Measurements from ENCODE around the gene CCM2. TPM values are rescaled to one million over a fixed set of nuclear protein-coding genes. Genes with fewer than 3 reads are reported as not detected.
"Not testable (repeated sequence)": the region's sequence is repeated elsewhere in the genome, so short reads cannot be mapped to it uniquely, and the experiment has no call there.

Gene CCM2
- total RNA-seq, 1 donor from 2014 or later = 63.1 TPM

GRCh38 chr7:45007571-45008328 lies 7.7 kb downstream of the CCM2 start:
- peak overlapping the region; percentile 74 for H3K27ac Mint-ChIP-seq
- no peaks in the 10 kb centered on the region for H3K27me3 Mint-ChIP-seq
- intact Hi-C loops (cut with micrococcal nuclease) = no loop called here
- no peaks in the 10 kb centered on the region for H3K9me3 Mint-ChIP-seq
- peaks cover 48% of the 10 kb centered on the region for H3K4me1 Mint-ChIP-seq
- peak; percentile 77 for DNase-seq
- peaks cover 31% of the 10 kb centered on the region for H3K36me3 Mint-ChIP-seq (ENCODE audit: low read depth)
- H3K4me3 Mint-ChIP-seq = no peak overlapping the region

GRCh38 chr7:45013465-45013967 lies 13.5 kb downstream of the CCM2 start:
- Mint-ChIP-seq H3K9me3 (no peaks in the 10 kb centered on the region), H3K27me3 (no peaks in the 10 kb centered on the region), H3K27ac (peak overlapping the region; percentile 43), H3K4me1 (peaks cover 31% of the 10 kb centered on the region), H3K4me3 (no peak overlapping the region), H3K36me3 (ENCODE audit: low read depth) (peaks cover 33% of the 10 kb centered on the region)
- no peak for DNase-seq
- intact Hi-C loops (cut with micrococcal nuclease) = no loop called here

- DNase-seq = no peak
- no peaks in the 10 kb centered on the region for H3K9me3 Mint-ChIP-seq
- no peak overlapping the region for H3K4me3 Mint-ChIP-seq
- peaks cover 26% of the 10 kb centered on the region for H3K4me1 Mint-ChIP-seq
- H3K27ac Mint-ChIP-seq = no peak overlapping the region
- H3K27me3 Mint-ChIP-seq = no peaks in the 10 kb centered on the region
- intact Hi-C loops (cut with micrococcal nuclease) = no loop called here
- H3K36me3 Mint-ChIP-seq (ENCODE audit: low read depth) = peaks cover 30% of the 10 kb centered on the region
Observed at GRCh38 chr7:45015313-45015712, 15.3 kb downstream of the CCM2 start.

GRCh38 chr7:45017253-45017652 lies 17.3 kb downstream of the CCM2 start:
- H3K9me3 Mint-ChIP-seq = no peaks in the 10 kb centered on the region
- H3K27ac Mint-ChIP-seq = peak overlapping the region; percentile 6
- H3K4me1 Mint-ChIP-seq = peaks cover 36% of the 10 kb centered on the region
- H3K27me3 Mint-ChIP-seq = no peaks in the 10 kb centered on the region
- peaks cover 30% of the 10 kb centered on the region for H3K36me3 Mint-ChIP-seq (ENCODE audit: low read depth)
- intact Hi-C loops (cut with micrococcal nuclease) = no loop called here
- no peak overlapping the region for H3K4me3 Mint-ChIP-seq
- DNase-seq = no peak

GRCh38 chr7:45020915-45021314 lies 20.9 kb downstream of the CCM2 start:
- intact Hi-C loops (cut with micrococcal nuclease) = no loop called here
- H3K4me3 Mint-ChIP-seq = no peak overlapping the region
- DNase-seq = no peak
- H3K27ac Mint-ChIP-seq = peak overlapping the region; percentile 22
- H3K4me1 Mint-ChIP-seq = peaks cover 46% of the 10 kb centered on the region
- H3K9me3 Mint-ChIP-seq = no peaks in the 10 kb centered on the region
- H3K27me3 Mint-ChIP-seq = no peaks in the 10 kb centered on the region
- peaks cover 25% of the 10 kb centered on the region for H3K36me3 Mint-ChIP-seq (ENCODE audit: low read depth)

- DNase-seq = no peak
- Mint-ChIP-seq H3K27me3 (no peaks in the 10 kb centered on the region), H3K4me3 (peak overlapping the region; percentile 22), H3K36me3 (ENCODE audit: low read depth) (peaks cover 24% of the 10 kb centered on the region), H3K27ac (peak overlapping the region; percentile 80), H3K9me3 (no peaks in the 10 kb centered on the region), H3K4me1 (peaks cover 50% of the 10 kb centered on the region)
- intact Hi-C loops (cut with micrococcal nuclease) = no loop called here
Observed at GRCh38 chr7:45021604-45022296, 21.7 kb downstream of the CCM2 start.

GRCh38 chr7:45024126-45024744 lies 24.2 kb downstream of the CCM2 start:
- H3K27ac Mint-ChIP-seq = peak overlapping the region; percentile 72
- peaks cover 68% of the 10 kb centered on the region for H3K4me1 Mint-ChIP-seq
- no peak for DNase-seq
- peaks cover 36% of the 10 kb centered on the region for H3K36me3 Mint-ChIP-seq (ENCODE audit: low read depth)
- H3K27me3 Mint-ChIP-seq = no peaks in the 10 kb centered on the region
- intact Hi-C loops (cut with micrococcal nuclease) = no loop called here
- H3K9me3 Mint-ChIP-seq = no peaks in the 10 kb centered on the region
- H3K4me3 Mint-ChIP-seq = no peak overlapping the region

- not testable (repeated sequence) for DNase-seq, H3K27me3 Mint-ChIP-seq, H3K9me3 Mint-ChIP-seq
- Mint-ChIP-seq H3K4me1 (peaks cover 71% of the 10 kb centered on the region), H3K4me3 (peak overlapping the region; percentile 51), H3K27ac (peak overlapping the region; percentile 83), H3K36me3 (ENCODE audit: low read depth) (peaks cover 40% of the 10 kb centered on the region)
- intact Hi-C loops (cut with micrococcal nuclease) = loop anchor here (5.0 kb wide), 2 partner anchors 143 to 172 kb away; no protein-coding TSS in a partner anchor
Observed at GRCh38 chr7:45025473-45025872, 25.5 kb downstream of the CCM2 start.

- Mint-ChIP-seq H3K4me3 (peak overlapping the region; percentile 51), H3K9me3 (no peaks in the 10 kb centered on the region), H3K4me1 (peaks cover 68% of the 10 kb centered on the region), H3K27ac (peak overlapping the region; percentile 83), H3K27me3 (no peaks in the 10 kb centered on the region), H3K36me3 (ENCODE audit: low read depth) (peaks cover 40% of the 10 kb centered on the region)
- intact Hi-C loops (cut with micrococcal nuclease) = loop anchor here (1.0 to 5.0 kb wide), 4 partner anchors 46 to 171 kb away; partner anchors contain the start of gene TBRG4
- DNase-seq = no peak
Observed at GRCh38 chr7:45026013-45026412, 26.0 kb downstream of the CCM2 start.

- peaks cover 40% of the 10 kb centered on the region for H3K36me3 Mint-ChIP-seq (ENCODE audit: low read depth)
- intact Hi-C loops (cut with micrococcal nuclease) = loop anchor here (1.0 to 5.0 kb wide), 5 partner anchors 9 to 170 kb away; partner anchors contain the start of gene TBRG4
- H3K4me3 Mint-ChIP-seq = peak overlapping the region; percentile 85
- peaks cover 68% of the 10 kb centered on the region for H3K4me1 Mint-ChIP-seq
- no peaks in the 10 kb centered on the region for H3K9me3 Mint-ChIP-seq
- no peaks in the 10 kb centered on the region for H3K27me3 Mint-ChIP-seq
- peak; percentile 84 for DNase-seq
- peak overlapping the region; percentile 85 for H3K27ac Mint-ChIP-seq
Observed at GRCh38 chr7:45026984-45027773, 27.2 kb downstream of the CCM2 start.

- Mint-ChIP-seq H3K4me3 (peak overlapping the region; percentile 85), H3K36me3 (ENCODE audit: low read depth) (peaks cover 43% of the 10 kb centered on the region), H3K27ac (peak overlapping the region; percentile 85), H3K4me1 (peaks cover 74% of the 10 kb centered on the region), H3K9me3 (no peaks in the 10 kb centered on the region), H3K27me3 (no peaks in the 10 kb centered on the region)
- intact Hi-C loops (cut with micrococcal nuclease) = loop anchor here (1.0 to 5.0 kb wide), 7 partner anchors 9 to 170 kb away; partner anchors contain the start of gene TBRG4
- no peak for DNase-seq
Observed at GRCh38 chr7:45027774-45028114, 27.7 kb downstream of the CCM2 start.

- Mint-ChIP-seq H3K27ac (peak overlapping the region; percentile 85), H3K36me3 (ENCODE audit: low read depth) (peaks cover 45% of the 10 kb centered on the region), H3K9me3 (no peaks in the 10 kb centered on the region), H3K27me3 (no peaks in the 10 kb centered on the region), H3K4me3 (peak overlapping the region; percentile 85), H3K4me1 (peaks cover 77% of the 10 kb centered on the region)
- intact Hi-C loops (cut with micrococcal nuclease) = loop anchor here (1.0 to 5.0 kb wide), 5 partner anchors 16 to 169 kb away; no protein-coding TSS in a partner anchor
- peak; percentile 66 for DNase-seq
Observed at GRCh38 chr7:45028138-45028919, 28.3 kb downstream of the CCM2 start.
